HepG2 (cell line): ENCODE results near the gene TTC24. TPM values are rescaled to one million over a fixed set of nuclear protein-coding genes. Genes with fewer than 3 reads are reported as not detected.

Experiments
- ATAC-seq: fragments of 200-7000 bp; cut with Tn5 transposase; 3 replicates; pipeline ENCODE4 v1.9.1; 2020; ENCODE audit warnings: mild to moderate bottlenecking, moderate library complexity
- BruUV-seq: library from RNA; stranded (reverse); fragments of 400-500 nt; replicated peaks from 2 replicates; lab custom pipeline; 2021; lab: Mats Ljungman, UMichigan
- CTCF ChIA-PET: fragments of 300-600 bp; formaldehyde crosslinking; extraction: SDS; loops from one replicate; lab custom pipeline; 2021; ENCODE audit warnings: low total read pairs, inconsistent platforms, low intra/inter-chr PET ratio; lab: Yijun Ruan, JAX
- POLR2A ChIA-PET: fragments of 350-600 bp; sonication (Branson Sonifier 250); formaldehyde crosslinking; loops from one replicate; lab custom pipeline; 2020; ENCODE audit warnings: antibody characterized with exemption, inconsistent platforms; lab: Yijun Ruan, JAX
- DNase-seq: peaks from one replicate; pipeline ENCODE4 v3.0.0-alpha.2; 2015; ENCODE audit warnings: low spot score
- FAIRE-seq: peaks from 3 replicates; lab custom pipeline; 2011; peaks lifted over from hg19 to GRCh38; lab: Jason Lieb, UNC
- H2AFZ ChIP-seq: one replicate; pipeline ENCODE4 v1.6.1; 2011; ENCODE audit warnings: low read length, inconsistent platforms
- H3K27ac ChIP-seq: fragments of 300-600 bp; 3 replicates; pipeline ENCODE4 v1.8.0; 2011; ENCODE audit warnings: mixed run types, mild to moderate bottlenecking, mixed read lengths, low read length, inconsistent platforms; ENCODE audit not compliant: insufficient read depth; ENCODE audit errors: extremely low read length
- H3K27me3 ChIP-seq, 2 experiments: fragments of 200-600 bp in 1 of 2; 2 replicates in 1 of 2; 3 replicates in 1 of 2; pipeline versions ENCODE4 v1.6.0 to v1.8.0; 2011; ENCODE audit warnings: low read length in 2 of 2, mild to moderate bottlenecking in 2 of 2, moderate library complexity in 2 of 2, inconsistent platforms in 1 of 2; ENCODE audit not compliant: insufficient read depth in 2 of 2, control insufficient read depth in 1 of 2
- H3K36me3 ChIP-seq, 2 experiments: fragments of 200-600 bp in 1 of 2; replicated peaks in 1 of 2; 2 replicates in 1 of 2; 3 replicates in 1 of 2; pipeline versions ENCODE4 v1.5.1 to v1.8.0; 2011; ENCODE audit warnings: low read length in 2 of 2, inconsistent platforms in 1 of 2; ENCODE audit not compliant: insufficient read depth in 2 of 2, control insufficient read depth in 1 of 2
- H3K4me1 ChIP-seq: 2 replicates; pipeline ENCODE4 v1.5.1; 2012; ENCODE audit warnings: low read length, inconsistent platforms; ENCODE audit not compliant: insufficient read depth
- H3K4me2 ChIP-seq: 2 replicates; pipeline ENCODE4 v1.6.0; 2011; ENCODE audit warnings: low read depth, low read length, inconsistent platforms
- H3K4me3 ChIP-seq, 3 experiments: fragments of 200-600 bp in 1 of 3; sonication (generic), shearing (Covaris generic) in 1 of 3; replicated peaks in 1 of 3; 2 replicates each; pipeline ENCODE4 v1.5.1; 2011 to 2016; ENCODE audit warnings: low read length in 3 of 3, inconsistent platforms in 2 of 3, low read depth in 2 of 3, mild to moderate bottlenecking in 2 of 3, control low read depth in 1 of 3, mixed read lengths in 1 of 3; ENCODE audit not compliant: insufficient read depth in 1 of 3
- H3K79me2 ChIP-seq: one replicate; pipeline ENCODE4 v1.6.1; 2011; ENCODE audit warnings: low read length, inconsistent platforms; ENCODE audit not compliant: insufficient read depth
- H3K9ac ChIP-seq: 2 replicates; pipeline ENCODE4 v1.6.0; 2011; ENCODE audit warnings: mild to moderate bottlenecking, low read depth, low read length, inconsistent platforms; ENCODE audit not compliant: insufficient read depth
- H3K9me3 ChIP-seq: 2 replicates; pipeline ENCODE4 v1.5.1; 2012; ENCODE audit warnings: mild to moderate bottlenecking, low read length
- H4K20me1 ChIP-seq: 2 replicates; pipeline ENCODE4 v1.6.0; 2011; ENCODE audit warnings: inconsistent platforms, mild to moderate bottlenecking, low read length, moderate library complexity; ENCODE audit not compliant: insufficient read depth
- EP300 ChIP-seq, 3 experiments: sonication (generic) in 1 of 3; formaldehyde crosslinking in 1 of 3; IDR thresholded peaks; 2 replicates each; pipeline versions ENCODE4 v1.5.1 to v1.6.1; 2011 to 2020; ENCODE audit warnings: low read depth in 2 of 3, low read length in 2 of 3, borderline replicate concordance in 1 of 3, improper control_type of control experiment in 1 of 3, mild to moderate bottlenecking in 1 of 3, missing genetic modification reagents in 1 of 3, moderate library complexity in 1 of 3
- MLLT10 ChIP-seq: sonication (generic); formaldehyde crosslinking; IDR thresholded peaks from 2 replicates; pipeline ENCODE4 v1.4.0; 2020; ENCODE audit warnings: missing genetic modification reagents
- SP140L ChIP-seq: sonication (generic); formaldehyde crosslinking; IDR thresholded peaks from 2 replicates; pipeline ENCODE4 v1.4.0; 2020; ENCODE audit warnings: missing genetic modification reagents, borderline replicate concordance
- SRSF9 ChIP-seq: fragments of 200-400 bp; formaldehyde crosslinking; IDR thresholded peaks from 2 replicates; pipeline ENCODE4 v1.6.1; 2018; ENCODE audit warnings: borderline replicate concordance, mild to moderate bottlenecking, low read depth, low read length; ENCODE audit not compliant: insufficient read depth, poor library complexity, severe bottlenecking
- ZNF546 ChIP-seq: sonication (generic); formaldehyde crosslinking; conservative IDR thresholded peaks from 2 replicates; pipeline ENCODE4 v1.8.1; 2023; ENCODE audit warnings: mild to moderate bottlenecking, missing genetic modification reagents
- ZNF670 ChIP-seq: sonication (generic); formaldehyde crosslinking; IDR thresholded peaks from 2 replicates; pipeline ENCODE4 v1.8.0; 2022; ENCODE audit warnings: mild to moderate bottlenecking, missing genetic modification reagents, borderline replicate concordance
- ZNF703 ChIP-seq: sonication (generic); formaldehyde crosslinking; IDR thresholded peaks from 2 replicates; pipeline ENCODE4 v1.5.1; 2020; ENCODE audit warnings: missing genetic modification reagents, mild to moderate bottlenecking, moderate library complexity, borderline replicate concordance
- ZZZ3 ChIP-seq: sonication (generic); formaldehyde crosslinking; IDR thresholded peaks from 2 replicates; pipeline ENCODE4 v1.4.0; 2020; ENCODE audit warnings: missing genetic modification reagents, mild to moderate bottlenecking, borderline replicate concordance
- WGBS: methylation state at CpG from one replicate; pipeline ENCODE4 v1.1.6; 2017; ENCODE audit warnings: low lambda C conversion rate; 5-methylcytosine and 5-hydroxymethylcytosine counted together
- in situ Hi-C: cut with HindIII; loops from 2 replicates; pipeline ENCODE4 v1.10.0; 2017; ENCODE audit warnings: low pct_unique_long_range_greater_than_20kb; ENCODE audit not compliant: extremely low pct_ligation_motif_present
- intact Hi-C: fragments of 100-400 bp; cut with micrococcal nuclease; formaldehyde crosslinking; loops from one replicate; pipeline ENCODE4 v1.10.0; 2022; ENCODE audit not compliant: unreplicated experiment
- polyA plus RNA-seq, 8 experiments: library from polyadenylated mRNA; depleted of rRNA in 3 of 8; stranded (reverse) in 7 of 8; unstranded in 1 of 8; fragments of >200 nt; fragmentation: Illumina TruSeq in 4 of 8; extraction: Trizol in 4 of 8; gene quantifications; 2 replicates each; pipeline versions ENCODE4 v1.2.1 to v1.2.3, GENCODE V29; 2011 to 2016; ENCODE audit warnings: low read depth in 4 of 8, missing spikeins in 1 of 8, mixed read lengths in 1 of 8; ENCODE audit not compliant: insufficient read depth in 1 of 8
- total RNA-seq, 5 experiments: library from RNA; depleted of rRNA; stranded (reverse); fragments of >200 nt; fragmentation: Illumina TruSeq; extraction: Trizol; gene quantifications; 2 replicates each; pipeline ENCODE4 v1.2.3, GENCODE V29; 2016; ENCODE audit warnings: low read depth in 1 of 5
- TF ChIP-seq, protein P1 (sequence below): sonication (generic); formaldehyde crosslinking; IDR thresholded peaks from 2 replicates; pipeline ENCODE4 v1.5.0; 2020; ENCODE audit warnings: missing genetic modification reagents

Gene TTC24
- total and polyA plus RNA-seq, 2 of the 13 experiments (the other 11 are each of a cell fraction or from before 2014, with no cell fraction given): 0.13 to 0.18 TPM

DNA sequence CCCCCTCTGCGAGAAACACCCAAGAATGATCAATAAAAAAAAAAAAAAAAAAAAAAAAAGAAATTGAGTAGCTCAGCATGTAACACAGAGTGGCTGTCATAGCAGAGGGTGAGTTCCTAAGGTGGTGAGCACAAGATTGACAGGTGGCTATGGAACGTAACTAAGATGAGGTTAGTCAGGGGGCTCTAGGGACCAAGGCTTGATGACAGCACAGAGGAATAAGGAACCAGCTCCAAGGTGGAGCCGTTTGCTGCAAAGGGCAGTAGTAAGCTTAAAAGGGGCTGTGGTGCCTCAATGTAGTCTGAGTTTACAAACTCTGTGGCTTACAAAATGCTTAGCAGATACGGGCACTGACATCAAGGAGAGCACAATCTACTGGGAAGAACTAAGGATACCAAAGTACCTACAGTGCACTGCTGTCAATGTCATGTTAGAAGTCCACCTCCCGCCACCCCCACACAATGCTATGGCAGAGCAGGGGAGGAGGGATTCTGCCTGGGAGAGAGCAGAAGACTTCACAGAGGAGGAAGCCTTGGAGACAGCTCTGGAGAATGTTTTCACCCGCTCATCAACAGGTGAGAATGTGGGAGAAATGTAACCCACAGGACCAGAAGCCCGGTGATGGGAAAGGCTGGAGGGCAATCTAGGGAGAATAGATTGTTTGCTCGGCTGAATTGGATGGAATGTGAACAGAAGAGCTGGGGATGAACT is 20.3 kb upstream of the TTC24 start:
- Histone ChIP-seq H3K27me3 (no peaks in the 10 kb centered on the region), H3K4me1 (no peaks in the 10 kb centered on the region), H3K4me3 (no peak overlapping the region), H4K20me1 (no peaks in the 10 kb centered on the region), H3K9me3 (no peaks in the 10 kb centered on the region), H3K9ac (no peak overlapping the region), H3K79me2 (no peaks in the 10 kb centered on the region), H3K36me3 (peaks cover 15 to 44% of the 10 kb centered on the region in 2 experiments; a peak in 4 of 5 replicates), H3K27ac (no peak overlapping the region), H2AFZ (no peak overlapping the region), H3K4me2 (no peak overlapping the region)
- ChIA-PET POLR2A (no interaction called here), CTCF (no interaction called here)
- ATAC-seq: no peak
- intact Hi-C loops: no loop called here
- in situ Hi-C loops: no loop called here
- WGBS: 94% methylated on average over 7 of the region's 8 CpGs
- no peak for DNase-seq
- TF ChIP-seq ZNF703 (CRISPR knock-in tag): no peak
- TF ChIP-seq SP140L (CRISPR knock-in tag): no peak
- TF ChIP-seq SRSF9: no peak
- BruUV-seq: no TSS peak
- no peak for FAIRE-seq

DNA sequence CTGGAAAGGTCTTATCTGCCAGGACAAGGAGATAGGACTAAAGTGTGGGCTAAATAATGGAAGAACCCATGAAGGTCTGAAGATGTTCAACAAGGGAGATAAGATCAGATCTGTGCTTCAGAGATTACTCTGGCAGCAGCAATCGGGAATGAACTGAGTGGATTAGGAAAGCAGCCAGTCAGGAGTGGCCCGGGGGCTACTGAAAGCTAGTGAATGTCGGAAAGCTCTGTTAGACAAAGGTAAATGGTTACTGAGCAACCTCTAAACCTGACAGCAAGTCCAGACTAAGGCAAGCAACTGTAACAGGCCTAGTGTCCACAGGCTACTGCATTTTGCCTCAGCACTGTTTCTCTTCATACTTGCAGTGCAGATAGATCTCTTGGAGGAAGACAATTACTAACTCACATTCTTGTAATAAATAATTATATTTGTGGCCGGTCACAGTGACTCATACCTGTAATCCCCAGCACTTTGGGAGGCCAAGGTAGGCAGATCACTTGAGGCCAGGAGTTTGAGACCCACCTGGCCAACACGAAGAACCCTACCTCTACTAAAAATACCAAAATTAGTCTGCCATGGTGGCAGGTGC is 19.6 kb upstream of the TTC24 start:
- Histone ChIP-seq H3K4me3 (no peak overlapping the region), H3K36me3 (peaks cover 15 to 45% of the 10 kb centered on the region in 2 experiments; a peak in 4 of 5 replicates), H3K4me2 (no peak overlapping the region), H2AFZ (no peak overlapping the region), H3K79me2 (no peaks in the 10 kb centered on the region), H3K9ac (no peak overlapping the region), H3K9me3 (no peaks in the 10 kb centered on the region), H3K27ac (no peak overlapping the region), H3K4me1 (no peaks in the 10 kb centered on the region), H3K27me3 (no peaks in the 10 kb centered on the region), H4K20me1 (no peaks in the 10 kb centered on the region)
- BruUV-seq: no TSS peak
- FAIRE-seq: no peak
- ChIA-PET POLR2A (no interaction called here), CTCF (no interaction called here)
- no peak for DNase-seq
- no peak for ATAC-seq
- in situ Hi-C loops: no loop called here
- intact Hi-C loops: no loop called here
- WGBS: 86% methylated on average over 5 of the region's 5 CpGs
- TF ChIP-seq, protein P1, sequence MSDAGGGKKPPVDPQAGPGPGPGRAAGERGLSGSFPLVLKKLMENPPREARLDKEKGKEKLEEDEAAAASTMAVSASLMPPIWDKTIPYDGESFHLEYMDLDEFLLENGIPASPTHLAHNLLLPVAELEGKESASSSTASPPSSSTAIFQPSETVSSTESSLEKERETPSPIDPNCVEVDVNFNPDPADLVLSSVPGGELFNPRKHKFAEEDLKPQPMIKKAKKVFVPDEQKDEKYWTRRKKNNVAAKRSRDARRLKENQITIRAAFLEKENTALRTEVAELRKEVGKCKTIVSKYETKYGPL (CRISPR knock-in tag): no peak
- TF ChIP-seq ZZZ3 (CRISPR knock-in tag) (no peak), ZNF670 (no peak), MLLT10 (no peak), ZNF546 (CRISPR knock-in tag) (no peak), EP300 (IDR thresholded peaks at IDR 0.05; ENCODE audit: low read depth in 2 of 2, low read length in 2 of 2) (no peak), EP300 (CRISPR knock-in tag; IDR thresholded peaks at IDR 0.05; ENCODE audit: borderline replicate concordance) (no peak)
